ENCODE data around the gene SLC36A1.

DNA sequence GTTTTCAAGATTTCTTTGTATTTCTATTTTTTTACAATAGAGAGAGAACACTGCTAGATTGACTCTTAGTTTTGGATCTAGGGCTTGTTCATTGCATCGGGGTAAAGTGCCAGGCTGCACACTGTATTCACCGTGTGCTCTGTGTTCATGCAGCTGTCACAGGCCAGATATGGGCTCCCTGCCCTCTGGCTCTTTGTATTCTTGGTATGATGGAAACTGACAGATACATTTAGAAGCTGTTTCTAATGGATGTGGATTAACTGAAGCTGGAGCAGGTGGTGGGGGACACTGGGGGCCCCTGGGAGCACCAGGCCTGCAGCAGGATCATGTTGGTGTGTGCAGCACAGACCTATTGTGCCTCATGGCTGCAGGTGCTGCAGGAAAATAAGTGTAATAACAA lies 28.0 kb downstream of the SLC36A1 start:
- no peak for TF ChIP-seq GATA3 (IDR thresholded peaks at IDR 0.05; ENCODE audit: low read depth, low read length)
- TF ChIP-seq GATA2 (IDR thresholded peaks at IDR 0.05; ENCODE audit: low read depth, low read length), result no peak
